DOHH2 (cell line): ENCODE data around the gene WARS2.

Experiments
- H3F3A ChIP-seq: fragments of 200-600 bp; sonication (generic), shearing (Covaris generic); 2 replicates; pipeline ENCODE4 v1.6.0; 2016; ENCODE audit warnings: antibody characterized with exemption, mild to moderate bottlenecking; ENCODE audit not compliant: control insufficient read depth, insufficient read depth
- H3K27ac ChIP-seq: fragments of 200-600 bp; sonication (generic); 2 replicates; pipeline ENCODE4 v1.5.1; 2014; ENCODE audit warnings: low read depth, mild to moderate bottlenecking, low read length, moderate library complexity
- H3K27me3 ChIP-seq: fragments of 200-600 bp; sonication (generic); 2 replicates; pipeline ENCODE4 v1.6.1; 2014; ENCODE audit warnings: mild to moderate bottlenecking, low read length, mixed read lengths; ENCODE audit not compliant: control insufficient read depth
- H3K36me3 ChIP-seq: fragments of 200-600 bp; sonication (generic); 2 replicates; pipeline ENCODE4 v1.6.1; 2014; ENCODE audit warnings: mild to moderate bottlenecking, low read length, moderate library complexity, mixed read lengths; ENCODE audit not compliant: control insufficient read depth
- H3K4me1 ChIP-seq: fragments of 200-600 bp; sonication (generic); 2 replicates; pipeline ENCODE4 v1.6.1; 2014; ENCODE audit warnings: mild to moderate bottlenecking, low read length, mixed read lengths; ENCODE audit not compliant: control insufficient read depth
- H3K4me2 ChIP-seq: fragments of 200-600 bp; sonication (generic); 2 replicates; pipeline ENCODE4 v1.6.0; 2014; ENCODE audit warnings: mild to moderate bottlenecking, low read length, moderate library complexity
- H3K4me3 ChIP-seq: fragments of 200-600 bp; sonication (generic); 2 replicates; pipeline ENCODE4 v1.5.1; 2014; ENCODE audit warnings: mild to moderate bottlenecking, low read length, mixed read lengths
- H3K79me2 ChIP-seq: fragments of 200-600 bp; sonication (generic); 2 replicates; pipeline ENCODE4 v1.6.1; 2014; ENCODE audit warnings: mild to moderate bottlenecking, low read length, mixed read lengths; ENCODE audit not compliant: control insufficient read depth
- H3K9me2 ChIP-seq: fragments of 200-600 bp; sonication (generic); replicated peaks from 2 replicates; pipeline ENCODE4 v1.6.1; 2014; ENCODE audit warnings: mild to moderate bottlenecking, low read length, mixed read lengths; ENCODE audit not compliant: control insufficient read depth
- H3K9me3 ChIP-seq: fragments of 200-600 bp; sonication (generic); 2 replicates; pipeline ENCODE4 v1.6.1; 2014; ENCODE audit warnings: antibody characterized with exemption, low read length, mixed read lengths; ENCODE audit not compliant: control insufficient read depth, insufficient read depth
- H4K20me1 ChIP-seq: fragments of 200-600 bp; sonication (generic); 2 replicates; pipeline ENCODE4 v1.6.0; 2014; ENCODE audit warnings: low read depth, mild to moderate bottlenecking, antibody characterized with exemption, low read length, moderate library complexity; ENCODE audit not compliant: control insufficient read depth, insufficient read depth
- CTCF ChIP-seq: fragments of 200-600 bp; sonication (generic); IDR thresholded peaks from one replicate; pipeline ENCODE4 v1.5.1; 2014; ENCODE audit warnings: antibody characterized with exemption, mild to moderate bottlenecking, low read depth, low read length; ENCODE audit not compliant: poor library complexity, severe bottlenecking
- EZH2phosphoT487 ChIP-seq: fragments of 200-600 bp; sonication (generic); IDR thresholded peaks from 2 replicates; pipeline ENCODE4 v1.6.1; 2017; ENCODE audit warnings: borderline replicate concordance, mild to moderate bottlenecking, antibody characterized with exemption, low read length, moderate library complexity, mixed read lengths

The WARS2 gene

GRCh38 chr1:118982266-118982665, 158.2 kb downstream of the WARS2 start:
- H3K4me1 ChIP-seq = no peaks in the 10 kb centered on the region
- no peaks in the 10 kb centered on the region for H3K79me2 ChIP-seq
- TF ChIP-seq CTCF (no peak), EZH2phosphoT487 (no peak)
- no peaks in the 10 kb centered on the region for H4K20me1 ChIP-seq
- H3K27ac ChIP-seq = no peak overlapping the region
- H3F3A ChIP-seq = no peaks in the 10 kb centered on the region
- no peaks in the 10 kb centered on the region for H3K27me3 ChIP-seq
- no peaks in the 10 kb centered on the region for H3K36me3 ChIP-seq
- no peaks in the 10 kb centered on the region for H3K9me3 ChIP-seq
- H3K4me2 ChIP-seq = no peak overlapping the region
- H3K9me2 ChIP-seq = no peaks in the 10 kb centered on the region
- H3K4me3 ChIP-seq = no peak overlapping the region

- H3K4me3 ChIP-seq = no peak overlapping the region
- H3F3A ChIP-seq = no peaks in the 10 kb centered on the region
- H3K27ac ChIP-seq = no peak overlapping the region
- TF ChIP-seq EZH2phosphoT487 (no peak), CTCF (no peak)
- H3K9me2 ChIP-seq = no peaks in the 10 kb centered on the region
- H3K79me2 ChIP-seq = no peaks in the 10 kb centered on the region
- no peaks in the 10 kb centered on the region for H4K20me1 ChIP-seq
- no peaks in the 10 kb centered on the region for H3K4me1 ChIP-seq
- H3K4me2 ChIP-seq = no peak overlapping the region
- no peaks in the 10 kb centered on the region for H3K9me3 ChIP-seq
- no peaks in the 10 kb centered on the region for H3K36me3 ChIP-seq
- no peaks in the 10 kb centered on the region for H3K27me3 ChIP-seq
Observed at GRCh38 chr1:118981436-118981835, 159.0 kb downstream of the WARS2 start.
